HepG2 (cell line): ENCODE data around the gene TRIM37. TPM values are rescaled to one million over a fixed set of nuclear protein-coding genes. Genes with fewer than 3 reads are reported as not detected.

Experiments used
- ATAC-seq: fragments of 200-7000 bp; cut with Tn5 transposase; 3 replicates; pipeline ENCODE4 v1.9.1; 2020; ENCODE audit warnings: mild to moderate bottlenecking, moderate library complexity
- BruUV-seq: library from RNA; stranded (reverse); fragments of 400-500 nt; replicated peaks from 2 replicates; lab custom pipeline; 2021; lab: Mats Ljungman, UMichigan
- CTCF ChIA-PET: fragments of 300-600 bp; formaldehyde crosslinking; extraction: SDS; loops from one replicate; lab custom pipeline; 2021; ENCODE audit warnings: low total read pairs, inconsistent platforms, low intra/inter-chr PET ratio; lab: Yijun Ruan, JAX
- POLR2A ChIA-PET: fragments of 350-600 bp; sonication (Branson Sonifier 250); formaldehyde crosslinking; loops from one replicate; lab custom pipeline; 2020; ENCODE audit warnings: antibody characterized with exemption, inconsistent platforms; lab: Yijun Ruan, JAX
- DNase-seq: peaks from one replicate; pipeline ENCODE4 v3.0.0-alpha.2; 2015; ENCODE audit warnings: low spot score
- FAIRE-seq: peaks from 3 replicates; lab custom pipeline; 2011; peaks lifted over from hg19 to GRCh38; lab: Jason Lieb, UNC
- H2AFZ ChIP-seq: one replicate; pipeline ENCODE4 v1.6.1; 2011; ENCODE audit warnings: low read length, inconsistent platforms
- H3K27ac ChIP-seq: fragments of 300-600 bp; 3 replicates; pipeline ENCODE4 v1.8.0; 2011; ENCODE audit warnings: mixed run types, mild to moderate bottlenecking, mixed read lengths, low read length, inconsistent platforms; ENCODE audit not compliant: insufficient read depth; ENCODE audit errors: extremely low read length
- H3K27me3 ChIP-seq, 2 experiments: fragments of 200-600 bp in 1 of 2; 2 replicates in 1 of 2; 3 replicates in 1 of 2; pipeline versions ENCODE4 v1.6.0 to v1.8.0; 2011; ENCODE audit warnings: low read length in 2 of 2, mild to moderate bottlenecking in 2 of 2, moderate library complexity in 2 of 2, inconsistent platforms in 1 of 2; ENCODE audit not compliant: insufficient read depth in 2 of 2, control insufficient read depth in 1 of 2
- H3K36me3 ChIP-seq, 2 experiments: fragments of 200-600 bp in 1 of 2; replicated peaks in 1 of 2; 2 replicates in 1 of 2; 3 replicates in 1 of 2; pipeline versions ENCODE4 v1.5.1 to v1.8.0; 2011; ENCODE audit warnings: low read length in 2 of 2, inconsistent platforms in 1 of 2; ENCODE audit not compliant: insufficient read depth in 2 of 2, control insufficient read depth in 1 of 2
- H3K4me1 ChIP-seq: 2 replicates; pipeline ENCODE4 v1.5.1; 2012; ENCODE audit warnings: low read length, inconsistent platforms; ENCODE audit not compliant: insufficient read depth
- H3K4me2 ChIP-seq: 2 replicates; pipeline ENCODE4 v1.6.0; 2011; ENCODE audit warnings: low read depth, low read length, inconsistent platforms
- H3K4me3 ChIP-seq, 3 experiments: fragments of 200-600 bp in 1 of 3; sonication (generic), shearing (Covaris generic) in 1 of 3; replicated peaks in 1 of 3; 2 replicates each; pipeline ENCODE4 v1.5.1; 2011 to 2016; ENCODE audit warnings: low read length in 3 of 3, inconsistent platforms in 2 of 3, low read depth in 2 of 3, mild to moderate bottlenecking in 2 of 3, control low read depth in 1 of 3, mixed read lengths in 1 of 3; ENCODE audit not compliant: insufficient read depth in 1 of 3
- H3K79me2 ChIP-seq: one replicate; pipeline ENCODE4 v1.6.1; 2011; ENCODE audit warnings: low read length, inconsistent platforms; ENCODE audit not compliant: insufficient read depth
- H3K9ac ChIP-seq: 2 replicates; pipeline ENCODE4 v1.6.0; 2011; ENCODE audit warnings: mild to moderate bottlenecking, low read depth, low read length, inconsistent platforms; ENCODE audit not compliant: insufficient read depth
- H3K9me3 ChIP-seq: 2 replicates; pipeline ENCODE4 v1.5.1; 2012; ENCODE audit warnings: mild to moderate bottlenecking, low read length
- H4K20me1 ChIP-seq: 2 replicates; pipeline ENCODE4 v1.6.0; 2011; ENCODE audit warnings: inconsistent platforms, mild to moderate bottlenecking, low read length, moderate library complexity; ENCODE audit not compliant: insufficient read depth
- ASH2L ChIP-seq: fragments of 300-600, 200-600 bp; sonication (generic); IDR thresholded peaks from 2 replicates; pipeline ENCODE4 v1.7.0; 2017; ENCODE audit warnings: low read depth, mild to moderate bottlenecking, moderate library complexity, mixed read lengths, low read length; ENCODE audit not compliant: insufficient read length
- CBX1 ChIP-seq: IDR thresholded peaks from one replicate; pipeline ENCODE4 v1.6.1; 2016; ENCODE audit warnings: antibody characterized with exemption, low read depth
- CHD2 ChIP-seq: IDR thresholded peaks from 2 replicates; pipeline ENCODE4 v1.6.1; 2011; ENCODE audit warnings: low read depth, low read length, improper control_type of control experiment
- HNF4G ChIP-seq, 2 experiments: sonication (generic) in 1 of 2; formaldehyde crosslinking in 1 of 2; IDR thresholded peaks; 2 replicates each; pipeline versions ENCODE4 v1.4.0 to v1.6.1; 2011 to 2020; ENCODE audit warnings: borderline replicate concordance in 2 of 2, low read depth in 2 of 2, mild to moderate bottlenecking in 2 of 2, low read length in 1 of 2, missing genetic modification reagents in 1 of 2, moderate library complexity in 1 of 2
- IKZF1 ChIP-seq: fragments of 450-650 bp; IDR thresholded peaks from 2 replicates; pipeline ENCODE4 v1.7.1; 2016
- NCOA1 ChIP-seq: sonication (generic); formaldehyde crosslinking; IDR thresholded peaks from 2 replicates; pipeline ENCODE4 v1.9.0; 2021; ENCODE audit warnings: missing genetic modification reagents
- NCOA2 ChIP-seq: sonication (generic); formaldehyde crosslinking; IDR thresholded peaks from 2 replicates; pipeline ENCODE4 v1.8.0; 2022; ENCODE audit warnings: inconsistent platforms
- PPARG ChIP-seq: conservative IDR thresholded peaks from 2 replicates; pipeline ENCODE4 v1.6.1; 2016; ENCODE audit warnings: missing biosample characterization, missing genetic modification reagents
- REL ChIP-seq: sonication (generic); formaldehyde crosslinking; conservative IDR thresholded peaks from 2 replicates; pipeline ENCODE4 v1.8.0; 2022; ENCODE audit warnings: mild to moderate bottlenecking, missing genetic modification reagents, moderate library complexity
- RNF2 ChIP-seq: fragments of 450-650 bp; conservative IDR thresholded peaks from 2 replicates; pipeline ENCODE4 v1.6.1; 2016; ENCODE audit warnings: low read depth
- RXRB ChIP-seq: IDR thresholded peaks from 2 replicates; pipeline ENCODE4 v1.6.1; 2016; ENCODE audit warnings: borderline replicate concordance, missing genetic modification reagents, missing compliant biosample characterization
- TEF ChIP-seq: sonication (generic); formaldehyde crosslinking; IDR thresholded peaks from 2 replicates; pipeline ENCODE4 v1.5.0; 2020; ENCODE audit warnings: missing genetic modification reagents
- YEATS2 ChIP-seq: sonication (generic); formaldehyde crosslinking; IDR thresholded peaks from 2 replicates; pipeline ENCODE4 v1.4.0; 2020; ENCODE audit warnings: missing genetic modification reagents, borderline replicate concordance
- ZBTB44 ChIP-seq: sonication (generic); formaldehyde crosslinking; IDR thresholded peaks from 2 replicates; pipeline ENCODE4 v1.4.0; 2020; ENCODE audit warnings: missing genetic modification reagents
- ZNF646 ChIP-seq: sonication (generic); formaldehyde crosslinking; IDR thresholded peaks from 2 replicates; pipeline ENCODE4 v1.9.0; 2021; ENCODE audit warnings: mild to moderate bottlenecking, missing genetic modification reagents
- ZNF678 ChIP-seq: sonication (generic); formaldehyde crosslinking; IDR thresholded peaks from 2 replicates; pipeline ENCODE4 v1.4.0; 2020; ENCODE audit warnings: mild to moderate bottlenecking, missing genetic modification reagents
- ZNF768 ChIP-seq: sonication (generic); formaldehyde crosslinking; IDR thresholded peaks from 2 replicates; pipeline ENCODE4 v1.4.0; 2020; ENCODE audit warnings: missing genetic modification reagents
- WGBS: methylation state at CpG from one replicate; pipeline ENCODE4 v1.1.6; 2017; ENCODE audit warnings: low lambda C conversion rate; 5-methylcytosine and 5-hydroxymethylcytosine counted together
- in situ Hi-C: cut with HindIII; loops from 2 replicates; pipeline ENCODE4 v1.10.0; 2017; ENCODE audit warnings: low pct_unique_long_range_greater_than_20kb; ENCODE audit not compliant: extremely low pct_ligation_motif_present
- intact Hi-C: fragments of 100-400 bp; cut with micrococcal nuclease; formaldehyde crosslinking; loops from one replicate; pipeline ENCODE4 v1.10.0; 2022; ENCODE audit not compliant: unreplicated experiment
- polyA plus RNA-seq, 8 experiments: library from polyadenylated mRNA; depleted of rRNA in 3 of 8; stranded (reverse) in 7 of 8; unstranded in 1 of 8; fragments of >200 nt; fragmentation: Illumina TruSeq in 4 of 8; extraction: Trizol in 4 of 8; gene quantifications; 2 replicates each; pipeline versions ENCODE4 v1.2.1 to v1.2.3, GENCODE V29; 2011 to 2016; ENCODE audit warnings: low read depth in 4 of 8, missing spikeins in 1 of 8, mixed read lengths in 1 of 8; ENCODE audit not compliant: insufficient read depth in 1 of 8
- total RNA-seq, 5 experiments: library from RNA; depleted of rRNA; stranded (reverse); fragments of >200 nt; fragmentation: Illumina TruSeq; extraction: Trizol; gene quantifications; 2 replicates each; pipeline ENCODE4 v1.2.3, GENCODE V29; 2016; ENCODE audit warnings: low read depth in 1 of 5

The TRIM37 gene
- total and polyA plus RNA-seq, 2 of the 13 experiments (the other 11 are each of a cell fraction or from before 2014, with no cell fraction given) = 12.4 to 39.1 TPM

- POLR2A ChIA-PET = no interaction called here
- Histone ChIP-seq H3K9ac (no peak overlapping the region), H3K4me3 (no peak overlapping the region), H3K79me2 (no peaks in the 10 kb centered on the region), H3K9me3 (no peaks in the 10 kb centered on the region), H2AFZ (no peak overlapping the region), H3K27ac (no peak overlapping the region), H3K36me3 (peaks cover 0 to 16% of the 10 kb centered on the region in 2 experiments; a peak in 3 of 5 replicates), H3K27me3 (no peaks in the 10 kb centered on the region), H4K20me1 (no peaks in the 10 kb centered on the region), H3K4me1 (no peaks in the 10 kb centered on the region), H3K4me2 (no peak overlapping the region)
- DNase-seq (no peak), FAIRE-seq (no peak), ATAC-seq (no peak)
- whole genome bisulfite sequencing = 94% methylated on average over 1 of the region's 1 CpG
- intact Hi-C loops (loop anchor here (10.0 kb wide), 1 partner anchor 429 kb away; no protein-coding TSS in a partner anchor), in situ Hi-C loops (loop anchor here (5.0 kb wide), 2 partner anchors 292 to 487 kb away; no protein-coding TSS in a partner anchor)
- no TSS peak for BruUV-seq
- CTCF ChIA-PET = interaction anchor here (1.8 to 4.0 kb wide), 3 partner anchors 293 to 485 kb away, joined by 12 to 62 read pairs (median 23); no protein-coding TSS in a partner anchor
- no peak for TF ChIP-seq ZNF646 (CRISPR knock-in tag)
- TF ChIP-seq HNF4G (IDR thresholded peaks at IDR 0.05; ENCODE audit: borderline replicate concordance, low read depth, low read length) = no peak
- no peak for TF ChIP-seq HNF4G (CRISPR knock-in tag; IDR thresholded peaks at IDR 0.05; ENCODE audit: borderline replicate concordance, low read depth)
- TF ChIP-seq NCOA1 (CRISPR knock-in tag) = no peak
- TF ChIP-seq TEF (CRISPR knock-in tag) = no peak
- no peak for TF ChIP-seq REL (CRISPR knock-in tag)
- no peak for TF ChIP-seq ZNF678 (CRISPR knock-in tag)
- no peak for TF ChIP-seq CBX1
- no peak for TF ChIP-seq CHD2
- TF ChIP-seq YEATS2 (CRISPR knock-in tag) = no peak
- TF ChIP-seq ZBTB44 (CRISPR knock-in tag) = no peak
- no peak for TF ChIP-seq ASH2L
- no peak for TF ChIP-seq ZNF768 (CRISPR knock-in tag)
- TF ChIP-seq IKZF1 = no peak
- no peak for TF ChIP-seq RXRB (CRISPR knock-in tag)
- TF ChIP-seq NCOA2 = no peak
- TF ChIP-seq RNF2 = no peak
- no peak for TF ChIP-seq PPARG
Measured at GRCh38 chr17:59003860-59004259, 102.8 kb downstream of the TRIM37 start.
